H1 (cell line): ENCODE measurements around the gene RAB22A. TPM values are rescaled to one million over a fixed set of nuclear protein-coding genes. Genes with fewer than 3 reads are reported as not detected.

Experiments used
- CTCF ChIA-PET: fragments of 300-600 bp; sonication (Branson Sonifier 250); formaldehyde crosslinking; loops from one replicate; lab custom pipeline; 2021; ENCODE audit not compliant: partially characterized antibody; lab: Charles Lee
- POLR2A ChIA-PET: fragments of 300-600 bp; sonication (Branson Sonifier 250); formaldehyde crosslinking; loops from one replicate; lab custom pipeline; 2021; ENCODE audit warnings: inconsistent platforms; ENCODE audit not compliant: partially characterized antibody; lab: Charles Lee
- DNase-seq, 2 experiments: peaks; one replicate each; pipeline versions ENCODE4 v3.0.0 to v3.0.0-alpha.2; 2010 to 2022; ENCODE audit warnings: low spot score in 2 of 2, low read depth in 1 of 2, mixed read lengths in 1 of 2
- FAIRE-seq: peaks from 2 replicates; lab custom pipeline; 2011; peaks lifted over from hg19 to GRCh38; lab: Jason Lieb, UNC
- H2AFZ ChIP-seq: 2 replicates; pipeline ENCODE4 v1.8.1; 2012; ENCODE audit warnings: low read length, inconsistent platforms
- H2AK5ac ChIP-seq: 2 replicates; pipeline ENCODE4 v1.6.1; 2013; ENCODE audit warnings: low read depth, low read length
- H2BK120ac ChIP-seq: replicated peaks from 2 replicates; pipeline ENCODE3; 2013; ENCODE audit warnings: low read depth, low read length, inconsistent platforms
- H2BK12ac ChIP-seq: 2 replicates; pipeline ENCODE4 v1.6.1; 2013; ENCODE audit warnings: low read depth, low read length
- H2BK15ac ChIP-seq: 2 replicates; pipeline ENCODE4 v1.6.1; 2013; ENCODE audit warnings: low read length
- H2BK20ac ChIP-seq: 2 replicates; pipeline ENCODE4 v1.6.1; 2013; ENCODE audit warnings: low read length
- H2BK5ac ChIP-seq: 2 replicates; pipeline ENCODE4 v1.6.1; 2013; ENCODE audit warnings: low read depth, low read length
- H3K14ac ChIP-seq: 2 replicates; pipeline ENCODE4 v1.6.1; 2013; ENCODE audit warnings: inconsistent platforms; ENCODE audit not compliant: insufficient read length
- H3K18ac ChIP-seq: 2 replicates; pipeline ENCODE4 v1.6.1; 2013; ENCODE audit warnings: low read length; ENCODE audit errors: extremely low read depth
- H3K23ac ChIP-seq: 2 replicates; pipeline ENCODE4 v1.6.1; 2013; ENCODE audit warnings: inconsistent platforms; ENCODE audit not compliant: insufficient read length
- H3K23me2 ChIP-seq: 2 replicates; pipeline ENCODE4 v1.6.1; 2013; ENCODE audit warnings: low read depth, low read length
- H3K27ac ChIP-seq: 2 replicates; pipeline ENCODE4 v1.6.1; 2011; ENCODE audit warnings: low read depth, low read length, inconsistent platforms
- H3K27me3 ChIP-seq, 4 experiments: replicated peaks in 1 of 4; 1 replicate in 1 of 4; 2 replicates in 3 of 4; pipeline versions ENCODE4 v1.6.1 to v1.8.1; 2011 to 2013; ENCODE audit warnings: low read length in 3 of 4, mild to moderate bottlenecking in 3 of 4, inconsistent platforms in 2 of 4, mixed read lengths in 2 of 4, moderate library complexity in 1 of 4; ENCODE audit not compliant: control insufficient read depth in 3 of 4, insufficient read depth in 3 of 4; ENCODE audit errors: extremely low read depth in 1 of 4
- H3K36me3 ChIP-seq, 4 experiments: 2 replicates each; pipeline versions ENCODE4 v1.6.1 to v1.8.1; 2011 to 2013; ENCODE audit warnings: mild to moderate bottlenecking in 4 of 4, low read length in 3 of 4, moderate library complexity in 2 of 4, control low read depth in 1 of 4, inconsistent platforms in 1 of 4; ENCODE audit not compliant: insufficient read depth in 4 of 4, control insufficient read depth in 2 of 4
- H3K4ac ChIP-seq: replicated peaks from 2 replicates; pipeline ENCODE3; 2013; ENCODE audit warnings: low read length, low read depth, mixed read lengths, inconsistent platforms; ENCODE audit not compliant: insufficient read length
- H3K4me1 ChIP-seq, 4 experiments: replicated peaks in 1 of 4; 1 replicate in 1 of 4; 2 replicates in 3 of 4; pipeline versions ENCODE4 v1.6.1 to v1.8.1; 2011 to 2013; ENCODE audit warnings: low read length in 3 of 4, inconsistent platforms in 2 of 4, mixed read lengths in 1 of 4; ENCODE audit not compliant: insufficient read depth in 4 of 4, control insufficient read depth in 3 of 4
- H3K4me2 ChIP-seq, 2 experiments: 2 replicates each; pipeline versions ENCODE4 v1.6.1 to v1.8.1; 2011 to 2013; ENCODE audit warnings: low read depth in 2 of 2, low read length in 2 of 2, control low read depth in 1 of 2, inconsistent platforms in 1 of 2, mild to moderate bottlenecking in 1 of 2; ENCODE audit not compliant: insufficient read depth in 1 of 2
- H3K4me3 ChIP-seq, 4 experiments: fragments of 200-600, 300-600 bp in 1 of 4; sonication (generic), shearing (Covaris generic), sonication (Bioruptor Twin) in 1 of 4; 2 replicates each; pipeline versions ENCODE4 v1.5.1 to v1.8.1; 2011 to 2016; ENCODE audit warnings: low read length in 4 of 4, low read depth in 3 of 4, control low read depth in 2 of 4, inconsistent platforms in 2 of 4, mild to moderate bottlenecking in 2 of 4, mixed read lengths in 1 of 4, moderate library complexity in 1 of 4; ENCODE audit not compliant: insufficient read depth in 2 of 4; ENCODE audit errors: extremely low read depth in 1 of 4
- H3K56ac ChIP-seq: replicated peaks from 2 replicates; pipeline ENCODE3; 2013; ENCODE audit warnings: low read depth, mild to moderate bottlenecking, mixed read lengths, low read length, inconsistent platforms; ENCODE audit not compliant: insufficient read length
- H3K79me1 ChIP-seq: 2 replicates; pipeline ENCODE4 v1.6.1; 2013; ENCODE audit warnings: low read depth, low read length, control low read depth
- H3K79me2 ChIP-seq, 2 experiments: 2 replicates each; pipeline versions ENCODE4 v1.6.1 to v1.8.1; 2012 to 2013; ENCODE audit warnings: low read length in 2 of 2, mild to moderate bottlenecking in 2 of 2, inconsistent platforms in 1 of 2; ENCODE audit not compliant: insufficient read depth in 2 of 2, control insufficient read depth in 1 of 2
- H3K9ac ChIP-seq, 4 experiments: replicated peaks in 1 of 4; 1 replicate in 1 of 4; 2 replicates in 3 of 4; pipeline versions ENCODE4 v1.6.1 to v1.8.1; 2011 to 2013; ENCODE audit warnings: low read depth in 3 of 4, low read length in 3 of 4, control low read depth in 2 of 4, mild to moderate bottlenecking in 2 of 4, moderate library complexity in 2 of 4, inconsistent platforms in 1 of 4; ENCODE audit errors: extremely low read depth in 1 of 4
- H3K9me3 ChIP-seq, 2 experiments: 2 replicates each; pipeline versions ENCODE4 v1.6.1 to v1.8.1; 2012 to 2013; ENCODE audit warnings: mild to moderate bottlenecking in 2 of 2, moderate library complexity in 2 of 2, control low read depth in 1 of 2, inconsistent platforms in 1 of 2, low read depth in 1 of 2, low read length in 1 of 2, mixed read lengths in 1 of 2; ENCODE audit not compliant: insufficient read depth in 2 of 2
- H4K20me1 ChIP-seq, 2 experiments: replicated peaks in 1 of 2; 2 replicates each; pipeline versions ENCODE3 to v1.8.1; 2011 to 2013; ENCODE audit warnings: inconsistent platforms in 2 of 2, low read length in 2 of 2, mild to moderate bottlenecking in 1 of 2; ENCODE audit not compliant: insufficient read depth in 2 of 2, control insufficient read depth in 1 of 2
- H4K5ac ChIP-seq: 2 replicates; pipeline ENCODE4 v1.6.1; 2013; ENCODE audit warnings: low read length, low read depth, mixed read lengths, inconsistent platforms; ENCODE audit not compliant: insufficient read length
- H4K8ac ChIP-seq: 2 replicates; pipeline ENCODE4 v1.8.0; 2013; ENCODE audit warnings: mild to moderate bottlenecking, moderate library complexity, low read length, inconsistent platforms; ENCODE audit not compliant: insufficient read depth; ENCODE audit errors: extremely low read depth
- H4K91ac ChIP-seq: replicated peaks from 2 replicates; pipeline ENCODE3; 2013; ENCODE audit warnings: low read length, mixed read lengths, inconsistent platforms; ENCODE audit not compliant: insufficient read length
- ASH2L ChIP-seq: fragments of 200-600, 300-600 bp; sonication (generic); IDR thresholded peaks from one replicate; pipeline ENCODE4 v1.7.1; 2017; ENCODE audit warnings: low read length
- HDAC6 ChIP-seq: IDR thresholded peaks from one replicate; pipeline ENCODE4 v1.7.1; 2012; ENCODE audit warnings: low read depth, mild to moderate bottlenecking, inconsistent platforms, low read length, moderate library complexity
- JUN ChIP-seq: IDR thresholded peaks from 2 replicates; pipeline ENCODE4 v1.6.1; 2011; ENCODE audit warnings: low read depth, mild to moderate bottlenecking, improper control_type of control experiment, low read length
- SAP30 ChIP-seq: fragments of 300-600 bp; sonication (generic); IDR thresholded peaks from 2 replicates; pipeline ENCODE4 v1.7.1; 2012; ENCODE audit warnings: low read length, moderate library complexity, mild to moderate bottlenecking, inconsistent platforms; ENCODE audit not compliant: insufficient read depth, insufficient replicate concordance
- SIRT6 ChIP-seq: IDR thresholded peaks from one replicate; pipeline ENCODE4 v1.7.1; 2012; ENCODE audit warnings: low read length, inconsistent platforms
- TAF7 ChIP-seq: optimal IDR thresholded peaks from 2 replicates; pipeline ENCODE3; 2011; ENCODE audit warnings: low read depth, mild to moderate bottlenecking, inconsistent platforms, low read length, moderate library complexity, borderline replicate concordance
- TBP ChIP-seq: IDR thresholded peaks from 2 replicates; pipeline ENCODE4 v1.6.1; 2011; ENCODE audit warnings: low read depth, low read length, improper control_type of control experiment
- WGBS, 2 experiments: shearing (Covaris generic) in 1 of 2; methylation state at CpG; one replicate each; pipeline versions ENCODE4 v1.1.6 to v1.1.7; 2013 to 2015; ENCODE audit warnings: low lambda C conversion rate in 2 of 2, mixed read lengths in 2 of 2, inconsistent platforms in 1 of 2, low coverage in 1 of 2, missing lambda C conversion rate in 1 of 2; ENCODE audit not compliant: insufficient replicate concordance in 2 of 2, insufficient coverage in 1 of 2, insufficient read length in 1 of 2; ENCODE audit errors: extremely low coverage in 1 of 2, missing lambda C conversion rate in 1 of 2; 5-methylcytosine and 5-hydroxymethylcytosine counted together
- polyA plus RNA-seq, 7 experiments: library from polyadenylated mRNA; depleted of rRNA in 3 of 7; stranded (reverse) in 5 of 7; unstranded in 2 of 7; fragments of >200 nt in 5 of 7; fragments of 200-250 nt in 2 of 7; gene quantifications; 1 replicate in 5 of 7; 2 replicates in 1 of 7; 4 replicates in 1 of 7; pipeline versions ENCODE4 v1.2.1 to v1.2.3, GENCODE V29; 2011 to 2013; ENCODE audit warnings: missing spikeins in 2 of 7, mixed read lengths in 2 of 7
- total RNA-seq: library from RNA; stranded (reverse); fragmentation: NEBNext Ultra II Directional; extraction: Animal tissue kit (Norgen Biotek cat#: 25700); gene quantifications from 2 replicates; pipeline ENCODE4 v1.2.1, GENCODE V29; 2021
- TF ChIP-seq, protein P1 (sequence below): IDR thresholded peaks from 2 replicates; pipeline ENCODE4 v1.6.1; 2012; ENCODE audit warnings: low read length, inconsistent platforms

The RAB22A gene
- total and polyA plus RNA-seq, 2 of the 8 experiments (the other 6 are each of a cell fraction or from before 2014, with no cell fraction given): 3.1 to 6.6 TPM

DNA sequence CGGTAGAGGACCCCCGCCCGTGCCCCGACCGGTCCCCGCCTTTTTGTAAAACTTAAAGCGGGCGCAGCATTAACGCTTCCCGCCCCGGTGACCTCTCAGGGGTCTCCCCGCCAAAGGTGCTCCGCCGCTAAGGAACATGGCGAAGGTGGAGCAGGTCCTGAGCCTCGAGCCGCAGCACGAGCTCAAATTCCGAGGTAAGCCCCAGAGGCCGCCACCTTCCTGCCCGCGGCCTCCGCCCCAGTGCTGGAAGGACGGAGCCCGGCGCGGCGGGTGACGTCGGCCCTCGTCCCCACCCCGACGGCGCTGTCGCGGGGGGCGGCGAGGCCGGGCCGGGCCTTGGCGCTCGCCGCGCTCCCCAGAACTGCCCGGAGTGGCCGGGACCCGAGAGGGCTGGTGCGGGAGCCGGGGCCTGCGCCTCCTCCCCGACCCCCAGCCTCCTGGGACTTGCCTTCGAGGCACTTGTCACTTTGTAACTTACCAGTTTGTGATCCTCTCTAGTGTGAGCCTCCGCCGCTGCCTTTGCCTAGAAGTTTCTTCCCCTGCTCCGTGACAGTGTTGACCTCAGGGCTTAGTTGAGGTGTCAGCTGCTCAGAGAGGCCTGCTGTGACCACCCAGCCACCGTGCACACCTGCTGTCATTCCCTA is 79.9 kb downstream of the RAB22A start:
- no peak overlapping the region for H3K23ac ChIP-seq
- no peaks in the 10 kb centered on the region for H3K27me3 ChIP-seq
- peak overlapping the region; percentile 69 for H3K56ac ChIP-seq
- peak overlapping the region; percentile 71; the same call in 1 of the 2 replicates for H3K18ac ChIP-seq
- H4K5ac ChIP-seq: peak overlapping the region; percentile 75
- H2AK5ac ChIP-seq: no peak overlapping the region
- peaks cover 4% of the 10 kb centered on the region for H3K23me2 ChIP-seq
- DNase-seq: no peak
- H2BK12ac ChIP-seq: no peak overlapping the region; the same call in 1 of the 2 replicates
- H3K79me2 ChIP-seq: peaks cover 24 to 49% of the 10 kb centered on the region in 2 experiments
- peaks cover 6% of the 10 kb centered on the region for H3K79me1 ChIP-seq
- H3K14ac ChIP-seq: no peak overlapping the region
- peak overlapping the region; percentile 75 to 96 for H3K4me2 ChIP-seq
- H3K4ac ChIP-seq: peak overlapping the region; percentile 47
- H2AFZ ChIP-seq: peak overlapping the region; percentile 14; the same call in 1 of the 2 replicates
- ChIA-PET POLR2A (interaction anchor here (0.7 to 2.0 kb wide), 9 partner anchors 8 to 464 kb away, joined by 3 to 12 read pairs (median 4); partner anchors contain the start of gene GNAS), CTCF (interaction anchor here (0.8 to 1.4 kb wide), 5 partner anchors 12 to 142 kb away, joined by 3 to 5 read pairs (median 3); no protein-coding TSS in a partner anchor)
- peak overlapping the region; percentile 92 for H4K91ac ChIP-seq
- H2BK20ac ChIP-seq: no peak overlapping the region
- H3K27ac ChIP-seq: peak overlapping the region; percentile 81; the same call in 1 of the 2 replicates
- peaks cover 1 to 7% of the 10 kb centered on the region in 2 experiments for H4K20me1 ChIP-seq
- H3K4me1 ChIP-seq: peaks cover 5 to 9% (median 6%) of the 10 kb centered on the region in 4 experiments; a peak in 6 of 7 replicates
- peak overlapping the region; percentile 91 for H4K8ac ChIP-seq
- H2BK5ac ChIP-seq: 0 out of 2 replicates have a peak overlapping the region, but pooled peaks have one; percentile 53
- peak overlapping the region; percentile 79 to 86 (median 82) for H3K9ac ChIP-seq
- peaks cover 0 to 4% (median 2%) of the 10 kb centered on the region in 4 experiments; a peak in 2 of 8 replicates for H3K36me3 ChIP-seq
- no peaks in the 10 kb centered on the region for H3K9me3 ChIP-seq
- peak overlapping the region; percentile 55 to 79 (median 68) for H3K4me3 ChIP-seq
- H2BK120ac ChIP-seq: no peak overlapping the region
- FAIRE-seq: no peak
- 7% methylated on average over 30 of the region's 56 CpGs; no CpG with 5 or more reads in 1 of the 2 experiments for WGBS, 2 experiments
- no peak overlapping the region for H2BK15ac ChIP-seq
- TF ChIP-seq TBP (no peak), SIRT6 (no peak), ASH2L (peak; percentile 80), HDAC6 (no peak), JUN (no peak), SAP30 (no peak), TAF7 (no peak)
- TF ChIP-seq, protein P1, sequence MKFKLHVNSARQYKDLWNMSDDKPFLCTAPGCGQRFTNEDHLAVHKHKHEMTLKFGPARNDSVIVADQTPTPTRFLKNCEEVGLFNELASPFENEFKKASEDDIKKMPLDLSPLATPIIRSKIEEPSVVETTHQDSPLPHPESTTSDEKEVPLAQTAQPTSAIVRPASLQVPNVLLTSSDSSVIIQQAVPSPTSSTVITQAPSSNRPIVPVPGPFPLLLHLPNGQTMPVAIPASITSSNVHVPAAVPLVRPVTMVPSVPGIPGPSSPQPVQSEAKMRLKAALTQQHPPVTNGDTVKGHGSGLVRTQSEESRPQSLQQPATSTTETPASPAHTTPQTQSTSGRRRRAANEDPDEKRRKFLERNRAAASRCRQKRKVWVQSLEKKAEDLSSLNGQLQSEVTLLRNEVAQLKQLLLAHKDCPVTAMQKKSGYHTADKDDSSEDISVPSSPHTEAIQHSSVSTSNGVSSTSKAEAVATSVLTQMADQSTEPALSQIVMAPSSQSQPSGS: no peak
